Skeletal muscle satellite cell (primary cell): ENCODE measurements around the gene FCER1G. TPM values are rescaled to one million over a fixed set of nuclear protein-coding genes. Genes with fewer than 3 reads are reported as not detected.

Experiments used
- H3K27me3 ChIP-seq: 2 replicates; pipeline ENCODE4 v1.7.0; 2013; ENCODE audit warnings: low read length; ENCODE audit not compliant: control insufficient read depth, insufficient read depth
- H3K36me3 ChIP-seq: 2 replicates; pipeline ENCODE4 v1.7.0; 2013; ENCODE audit warnings: mild to moderate bottlenecking, control low read depth, low read length; ENCODE audit not compliant: insufficient read depth
- H3K4me1 ChIP-seq: 2 replicates; pipeline ENCODE4 v1.7.0; 2013; ENCODE audit warnings: low read length; ENCODE audit not compliant: control insufficient read depth, insufficient read depth
- H3K4me2 ChIP-seq: 2 replicates; pipeline ENCODE4 v1.7.0; 2013; ENCODE audit warnings: mild to moderate bottlenecking, low read length
- H3K4me3 ChIP-seq: 2 replicates; pipeline ENCODE4 v1.7.0; 2013; ENCODE audit warnings: low read length
- H3K9ac ChIP-seq: 2 replicates; pipeline ENCODE4 v1.7.0; 2013; ENCODE audit warnings: mild to moderate bottlenecking, low read depth, low read length, moderate library complexity
- H3K9me3 ChIP-seq: replicated peaks from 2 replicates; pipeline ENCODE4 v1.7.0; 2013; ENCODE audit warnings: mild to moderate bottlenecking, control low read depth, low read length
- total RNA-seq: library from RNA; depleted of rRNA; stranded (reverse); fragments of >200 nt; gene quantifications from 2 replicates; pipeline ENCODE4 v1.2.3, GENCODE V29; 2012; rRNA removed

FCER1G gene
- total RNA-seq = not detected in 2 replicates

DNA sequence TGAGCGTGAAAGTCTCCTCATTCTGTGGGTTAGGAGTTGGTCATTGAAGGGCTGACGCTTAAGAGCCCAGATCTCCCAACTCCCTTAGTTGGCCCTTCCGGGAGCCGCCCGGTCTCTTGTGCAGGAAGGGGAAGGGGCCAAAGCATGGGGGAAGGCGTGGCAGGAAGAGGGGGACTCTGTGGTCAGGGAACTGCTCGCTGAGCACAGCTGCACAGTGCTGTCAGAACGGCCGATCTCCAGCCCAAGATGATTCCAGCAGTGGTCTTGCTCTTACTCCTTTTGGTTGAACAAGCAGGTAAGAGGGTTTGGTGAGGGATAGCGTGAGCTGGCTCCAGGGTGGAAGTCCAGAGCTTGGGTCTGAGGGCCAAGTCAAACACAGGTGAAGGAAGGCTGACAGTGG is at the start of gene FCER1G:
Gene FCER1G (plus strand): TSS at position 220 of the 400 bp plus-strand sequence. CDS start 27 bp downstream, at position 247.
- peaks cover 22% of the 10 kb centered on the region for H3K4me1 ChIP-seq
- H3K36me3 ChIP-seq = peaks cover 49% of the 10 kb centered on the region
- no peak within 1 kb of the TSS for H3K9ac ChIP-seq

DNA sequence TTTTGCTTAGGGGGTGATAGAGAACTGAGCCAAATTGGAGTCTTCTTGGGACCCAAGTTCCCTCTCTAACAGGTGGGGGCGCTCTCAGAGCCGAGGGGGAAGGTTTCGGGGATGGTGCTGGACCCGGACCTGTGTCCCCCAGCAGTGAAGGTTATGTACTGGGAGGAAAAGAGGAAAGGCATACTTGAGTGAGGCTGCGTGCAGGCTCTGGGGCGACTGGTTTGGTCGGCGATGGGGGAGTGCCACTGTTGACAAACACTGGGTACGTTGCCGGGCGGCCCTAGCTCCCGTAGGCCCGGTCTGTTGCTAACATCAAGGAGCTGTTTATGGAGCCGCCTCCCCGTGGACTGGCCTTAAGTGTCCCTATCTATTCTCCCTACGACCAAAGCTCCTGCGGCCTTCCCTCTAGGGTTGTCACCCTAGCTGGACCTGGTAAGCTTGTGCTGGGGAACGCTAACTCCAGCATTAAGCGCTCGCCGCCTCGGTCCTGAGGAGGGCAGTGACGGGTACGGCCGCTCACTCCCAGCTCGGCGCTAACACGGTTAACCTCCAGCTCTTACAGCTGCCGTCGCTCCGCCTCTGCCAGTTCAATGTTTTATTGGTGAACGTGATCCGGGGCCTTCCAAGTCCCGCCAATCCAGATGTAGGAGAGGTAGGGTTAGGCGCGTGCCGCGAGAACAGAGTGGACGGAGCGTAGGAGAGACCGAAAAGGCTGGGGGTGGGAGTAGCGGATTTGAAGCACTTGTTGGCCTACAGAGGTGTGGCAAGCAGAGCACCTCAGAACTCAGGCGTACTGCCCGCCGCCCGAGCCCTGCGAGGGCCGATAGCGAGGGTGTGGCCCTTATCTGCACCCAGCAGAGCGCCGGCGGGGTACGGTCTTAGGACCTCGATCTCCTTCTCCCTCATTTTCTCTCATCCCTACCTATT is 49.1 kb upstream of the FCER1G start, which contains the start of gene PPOX:
Gene PPOX (plus strand): TSS at position 685 of the 927 bp plus-strand sequence. CDS start 422 bp downstream, outside the sequence.
- Histone ChIP-seq H3K9ac (peak within 1 kb of the TSS; percentile 87), H3K27me3 (no peaks in the 10 kb centered on the region), H3K4me1 (peaks cover 14% of the 10 kb centered on the region), H3K4me3 (peak within 1 kb of the TSS; percentile 91), H3K9me3 (no peaks in the 10 kb centered on the region), H3K4me2 (peak within 1 kb of the TSS; percentile 92), H3K36me3 (peaks cover 39% of the 10 kb centered on the region)

More for the DNA sequence above, at the start of gene FCER1G:
- Histone ChIP-seq H3K4me2 (no peak within 1 kb of the TSS), H3K4me3 (no peak within 1 kb of the TSS), H3K27me3 (no peaks in the 10 kb centered on the region), H3K9me3 (no peaks in the 10 kb centered on the region)

DNA sequence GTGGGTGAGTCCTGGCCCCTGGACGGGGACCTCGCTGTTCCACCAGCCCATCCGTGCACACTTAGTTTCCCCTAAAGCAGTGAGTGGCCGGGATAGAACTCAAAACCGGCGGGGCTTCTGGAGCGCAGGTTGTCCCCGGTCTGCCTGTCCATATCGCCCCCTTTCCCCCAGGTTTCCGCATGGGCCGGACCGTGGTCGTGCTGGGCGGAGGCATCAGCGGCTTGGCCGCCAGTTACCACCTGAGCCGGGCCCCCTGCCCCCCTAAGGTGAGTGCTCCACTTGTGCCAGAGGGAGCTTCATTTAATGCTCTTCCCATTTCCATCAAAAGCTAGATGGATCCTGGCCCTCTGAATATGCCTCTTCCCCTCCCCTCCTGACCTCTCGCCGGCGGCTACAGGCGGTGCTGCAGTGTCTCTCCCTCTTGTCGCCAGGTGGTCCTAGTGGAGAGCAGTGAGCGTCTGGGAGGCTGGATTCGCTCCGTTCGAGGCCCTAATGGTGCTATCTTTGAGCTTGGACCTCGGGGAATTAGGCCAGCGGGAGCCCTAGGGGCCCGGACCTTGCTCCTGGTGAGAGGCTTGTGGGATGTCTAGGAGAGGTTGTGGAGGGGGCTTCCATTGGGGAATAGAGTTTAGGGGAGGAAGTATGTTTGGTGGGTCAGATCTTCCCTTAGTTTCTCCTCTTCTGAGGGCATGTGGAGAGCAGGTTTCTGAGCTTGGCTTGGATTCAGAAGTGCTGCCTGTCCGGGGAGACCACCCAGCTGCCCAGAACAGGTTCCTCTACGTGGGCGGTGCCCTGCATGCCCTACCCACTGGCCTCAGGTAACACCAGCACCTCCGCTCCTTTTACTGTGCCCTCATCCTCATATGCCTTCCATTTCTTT is 48.2 kb upstream of the FCER1G start:
- H3K27me3 ChIP-seq = no peaks in the 10 kb centered on the region

GRCh38 chr1:161168906-161169305 is 46.2 kb upstream of the FCER1G start:
- H3K9ac ChIP-seq = no peak overlapping the region

More for the DNA sequence above, 48.2 kb upstream of the FCER1G start:
- peaks cover 14% of the 10 kb centered on the region for H3K4me1 ChIP-seq
- peak overlapping the region; percentile 87 for H3K9ac ChIP-seq
- H3K9me3 ChIP-seq = no peaks in the 10 kb centered on the region
- H3K36me3 ChIP-seq = peaks cover 45% of the 10 kb centered on the region
- peak overlapping the region; percentile 91 for H3K4me3 ChIP-seq
- peak overlapping the region; percentile 92 for H3K4me2 ChIP-seq

DNA sequence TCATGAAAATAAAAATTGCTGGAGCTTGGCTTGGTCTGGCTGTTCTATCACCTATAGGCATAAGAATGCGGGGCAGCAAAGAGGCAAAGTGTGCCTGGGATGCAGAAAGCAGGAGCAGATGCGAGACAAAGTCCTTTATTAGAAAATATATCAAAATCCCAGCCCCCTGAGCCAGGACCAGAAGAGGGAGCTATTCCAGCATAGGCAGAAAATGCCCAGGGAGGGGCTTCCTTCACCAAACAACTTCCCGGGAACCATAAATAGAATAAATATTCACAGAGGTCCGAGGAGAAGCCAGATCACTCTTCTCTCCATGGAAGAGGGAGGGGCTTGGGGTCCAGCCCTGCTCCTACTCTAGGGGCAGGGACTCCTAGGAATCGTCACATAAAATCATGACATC is 43.9 kb upstream of the FCER1G start:
- Histone ChIP-seq H3K9ac (peak overlapping the region; percentile 16), H3K27me3 (no peaks in the 10 kb centered on the region), H3K4me3 (no peak overlapping the region), H3K4me2 (no peak overlapping the region), H3K4me1 (peaks cover 24% of the 10 kb centered on the region), H3K36me3 (peaks cover 43% of the 10 kb centered on the region), H3K9me3 (no peaks in the 10 kb centered on the region)

More at GRCh38 chr1:161168906-161169305, 46.2 kb upstream of the FCER1G start:
- no peaks in the 10 kb centered on the region for H3K27me3 ChIP-seq
- peaks cover 28% of the 10 kb centered on the region for H3K4me1 ChIP-seq
- no peaks in the 10 kb centered on the region for H3K9me3 ChIP-seq
- peaks cover 47% of the 10 kb centered on the region for H3K36me3 ChIP-seq
- H3K4me3 ChIP-seq = no peak overlapping the region
- H3K4me2 ChIP-seq = no peak overlapping the region

GRCh38 chr1:161171696-161172095 is 43.4 kb upstream of the FCER1G start:
- peaks cover 29% of the 10 kb centered on the region for H3K4me1 ChIP-seq
- H3K36me3 ChIP-seq = peaks cover 43% of the 10 kb centered on the region

DNA sequence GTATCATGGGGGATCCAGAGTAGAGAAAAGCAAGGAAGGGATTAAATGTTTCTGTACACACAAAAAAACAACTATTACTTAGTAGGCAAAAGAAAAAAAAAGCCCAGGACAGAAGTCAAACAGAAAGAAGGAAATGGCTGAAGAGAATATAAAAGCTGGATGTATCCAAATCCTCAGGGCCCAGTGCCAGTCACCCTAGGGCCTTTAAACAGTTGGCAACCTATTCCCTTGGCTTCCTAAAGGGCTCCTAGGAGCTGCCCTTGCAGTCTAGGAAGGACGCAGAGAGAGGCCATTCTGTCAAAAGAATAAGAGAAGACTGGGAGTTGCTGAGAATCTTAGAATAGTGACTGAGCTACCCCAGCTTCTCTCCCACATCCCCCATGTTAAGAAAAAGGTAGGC is 42.7 kb upstream of the FCER1G start:
- Histone ChIP-seq H3K9ac (peak overlapping the region; percentile 61), H3K4me1 (peaks cover 25% of the 10 kb centered on the region), H3K4me3 (no peak overlapping the region), H3K36me3 (peaks cover 43% of the 10 kb centered on the region), H3K9me3 (no peaks in the 10 kb centered on the region), H3K27me3 (no peaks in the 10 kb centered on the region), H3K4me2 (peak overlapping the region; percentile 16)

More at GRCh38 chr1:161171696-161172095, 43.4 kb upstream of the FCER1G start:
- Histone ChIP-seq H3K4me3 (no peak overlapping the region), H3K9ac (peak overlapping the region; percentile 61), H3K27me3 (no peaks in the 10 kb centered on the region), H3K9me3 (no peaks in the 10 kb centered on the region), H3K4me2 (no peak overlapping the region)

DNA sequence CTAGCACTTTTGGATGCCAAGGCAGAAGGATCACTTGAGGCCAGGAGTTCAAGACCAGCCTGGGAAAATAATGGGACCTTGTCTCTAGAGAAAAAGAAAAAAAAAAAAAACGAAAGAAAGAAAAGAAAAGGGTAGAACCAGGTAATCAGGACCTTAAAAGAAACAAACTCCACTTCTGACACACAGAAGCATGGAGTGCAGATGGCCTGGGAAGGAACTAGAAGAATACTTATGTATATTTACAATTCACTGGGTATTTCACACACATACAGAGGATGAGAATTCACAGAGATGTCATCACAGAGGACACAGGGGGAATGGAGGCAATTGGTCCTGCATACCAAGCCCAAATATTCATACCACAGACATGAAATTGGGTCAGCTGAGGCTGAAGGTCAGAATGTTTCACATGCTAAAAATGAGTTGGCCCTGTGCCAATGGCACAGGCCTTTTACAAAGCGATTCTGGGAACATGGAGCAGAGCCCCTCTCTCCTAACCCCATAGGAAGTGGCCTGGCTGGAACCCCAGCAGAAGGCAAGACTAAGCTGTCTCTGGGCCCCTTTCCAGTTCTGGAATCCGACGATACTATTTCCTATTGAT is 42.2 kb upstream of the FCER1G start:
- no peaks in the 10 kb centered on the region for H3K27me3 ChIP-seq
- H3K9me3 ChIP-seq = no peaks in the 10 kb centered on the region
- H3K4me3 ChIP-seq = no peak overlapping the region
- H3K4me2 ChIP-seq = peak overlapping the region; percentile 32
- H3K4me1 ChIP-seq = peaks cover 30% of the 10 kb centered on the region
- H3K9ac ChIP-seq = peak overlapping the region; percentile 66
- H3K36me3 ChIP-seq = peaks cover 43% of the 10 kb centered on the region

- H3K4me3 ChIP-seq = no peak overlapping the region
- peak overlapping the region; percentile 66 for H3K9ac ChIP-seq
- peak overlapping the region; percentile 32 for H3K4me2 ChIP-seq
- peaks cover 43% of the 10 kb centered on the region for H3K36me3 ChIP-seq
- H3K4me1 ChIP-seq = peaks cover 31% of the 10 kb centered on the region
- H3K27me3 ChIP-seq = no peaks in the 10 kb centered on the region
- no peaks in the 10 kb centered on the region for H3K9me3 ChIP-seq
Observed at GRCh38 chr1:161173711-161174110, 41.4 kb upstream of the FCER1G start.

DNA sequence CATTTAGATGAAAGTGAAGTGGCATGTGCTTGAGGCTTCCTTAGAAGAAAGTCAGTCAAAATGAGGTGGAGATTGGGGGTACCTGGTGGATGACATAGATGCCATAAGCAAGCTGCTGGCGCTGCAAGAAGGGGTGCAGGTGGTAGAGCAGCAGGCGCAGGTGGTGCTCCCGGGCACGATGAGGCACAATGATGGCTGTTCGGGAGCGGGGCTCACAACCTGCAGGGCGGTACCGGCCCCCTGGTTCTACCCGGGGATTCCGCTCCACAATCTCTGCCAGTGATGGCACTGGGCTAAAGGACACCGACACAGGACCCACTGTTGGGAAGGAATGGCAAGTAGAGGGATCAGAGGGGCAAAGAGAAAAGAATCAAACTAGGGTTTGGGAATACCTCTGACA is 40.2 kb upstream of the FCER1G start:
- H3K4me3 ChIP-seq = no peak overlapping the region
- no peaks in the 10 kb centered on the region for H3K27me3 ChIP-seq
- H3K4me2 ChIP-seq = no peak overlapping the region
- peaks cover 37% of the 10 kb centered on the region for H3K36me3 ChIP-seq
- no peak overlapping the region for H3K9ac ChIP-seq
- H3K9me3 ChIP-seq = no peaks in the 10 kb centered on the region
- peaks cover 31% of the 10 kb centered on the region for H3K4me1 ChIP-seq
